ENCODE results near the gene CLSTN3.
"Not testable (repeated sequence)": the region's sequence is repeated elsewhere in the genome, so short reads cannot be mapped to it uniquely, and the experiment has no call there.

Gene CLSTN3

DNA sequence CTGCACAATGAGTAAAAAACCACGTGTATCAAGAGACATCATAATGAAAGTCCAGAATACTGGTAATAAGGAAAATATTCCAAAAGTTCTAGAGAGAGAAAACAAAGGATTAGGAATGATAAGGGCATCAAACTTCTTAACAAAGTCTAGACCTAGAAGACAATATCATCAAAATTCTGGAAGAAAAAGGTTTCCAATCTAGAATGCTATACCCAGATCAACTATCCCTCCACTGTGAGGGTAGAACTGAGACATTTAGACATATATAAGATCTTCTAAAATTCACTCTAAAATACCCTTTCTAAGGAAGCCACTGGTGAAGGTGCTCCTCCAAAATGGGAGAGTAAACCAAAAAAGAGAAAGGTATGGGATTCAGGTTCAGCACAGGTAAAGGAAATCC, 24.1 kb upstream of the CLSTN3 start:
- DNase-seq, result no peak

DNA sequence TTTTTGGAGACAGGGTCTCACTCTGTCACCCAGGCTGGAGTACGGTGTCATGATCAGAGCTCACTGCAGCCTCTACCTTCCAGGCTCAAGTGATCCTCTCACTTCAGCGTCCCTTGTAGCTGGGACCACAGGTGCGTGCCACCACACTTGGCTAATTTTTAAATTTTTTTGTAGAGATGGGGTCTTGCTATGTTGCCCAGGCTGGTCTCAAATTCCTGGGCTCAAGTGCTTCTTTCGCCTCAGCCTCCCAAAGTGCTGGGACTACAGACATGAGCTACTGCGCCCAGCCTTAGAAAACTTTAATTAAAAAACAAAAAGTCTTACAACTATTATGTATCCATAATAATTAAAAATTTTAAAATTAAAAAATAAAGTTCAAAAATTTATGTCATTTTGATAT, 23.0 kb upstream of the CLSTN3 start:
- not testable (repeated sequence) for DNase-seq

DNA sequence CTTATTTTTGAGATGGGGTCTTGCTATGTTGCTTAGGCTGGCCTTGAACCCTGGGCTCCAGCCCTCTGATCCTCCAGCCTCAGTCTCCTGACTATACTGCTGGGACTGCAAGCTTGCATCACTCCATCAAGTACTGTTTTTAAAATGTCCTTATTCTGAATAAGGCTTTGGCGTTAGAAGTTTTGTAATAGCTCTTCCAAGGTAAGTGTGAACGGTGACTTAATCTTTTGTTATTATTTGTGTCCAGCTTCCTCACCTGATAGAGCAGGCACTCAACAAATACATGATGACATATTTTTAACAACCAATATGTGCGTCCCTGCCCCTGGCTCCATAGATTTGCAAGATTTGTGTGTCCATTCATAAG, 22.6 kb upstream of the CLSTN3 start:
- DNase-seq, result no peak

DNA sequence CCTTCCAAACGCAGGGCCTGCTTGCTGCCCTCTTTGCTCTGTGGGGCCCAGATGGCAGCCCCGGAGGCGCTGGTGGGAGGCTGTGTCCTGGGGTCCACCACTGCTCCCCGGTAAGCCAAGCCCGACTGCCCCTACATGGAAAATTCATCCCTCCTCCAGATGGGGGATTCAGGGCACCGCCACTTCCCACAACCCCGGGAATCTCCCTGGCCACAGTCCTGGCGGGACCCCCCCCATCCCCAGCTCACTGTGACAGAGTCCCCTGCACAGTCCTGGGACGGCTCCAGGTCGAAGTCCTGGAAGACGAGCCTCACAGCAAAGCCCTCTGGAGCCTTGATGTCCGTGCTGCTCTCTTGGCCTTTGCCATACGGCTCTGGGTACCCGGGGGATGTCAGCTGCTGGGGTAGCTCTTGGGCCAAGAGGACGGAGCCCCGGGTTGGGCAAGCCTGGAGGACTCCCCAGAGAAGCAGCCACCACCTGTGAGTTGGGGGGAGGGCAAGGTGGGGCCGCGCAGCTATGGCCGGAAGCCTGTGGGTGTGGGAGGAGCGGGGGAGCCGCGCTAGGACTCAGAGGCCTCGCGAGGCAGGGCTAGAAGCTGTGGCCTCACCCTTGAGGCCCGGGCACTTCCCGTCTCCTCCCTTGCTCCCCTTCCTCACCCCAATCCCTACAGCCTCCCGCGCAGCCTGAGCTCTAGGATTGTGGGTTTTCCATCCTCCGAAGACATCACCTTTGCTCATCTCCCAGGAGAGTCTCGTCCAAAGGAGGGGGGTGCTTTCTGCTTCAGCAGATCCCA, 22.0 kb upstream of the CLSTN3 start:
- DNase-seq, result peak; percentile 80

DNA sequence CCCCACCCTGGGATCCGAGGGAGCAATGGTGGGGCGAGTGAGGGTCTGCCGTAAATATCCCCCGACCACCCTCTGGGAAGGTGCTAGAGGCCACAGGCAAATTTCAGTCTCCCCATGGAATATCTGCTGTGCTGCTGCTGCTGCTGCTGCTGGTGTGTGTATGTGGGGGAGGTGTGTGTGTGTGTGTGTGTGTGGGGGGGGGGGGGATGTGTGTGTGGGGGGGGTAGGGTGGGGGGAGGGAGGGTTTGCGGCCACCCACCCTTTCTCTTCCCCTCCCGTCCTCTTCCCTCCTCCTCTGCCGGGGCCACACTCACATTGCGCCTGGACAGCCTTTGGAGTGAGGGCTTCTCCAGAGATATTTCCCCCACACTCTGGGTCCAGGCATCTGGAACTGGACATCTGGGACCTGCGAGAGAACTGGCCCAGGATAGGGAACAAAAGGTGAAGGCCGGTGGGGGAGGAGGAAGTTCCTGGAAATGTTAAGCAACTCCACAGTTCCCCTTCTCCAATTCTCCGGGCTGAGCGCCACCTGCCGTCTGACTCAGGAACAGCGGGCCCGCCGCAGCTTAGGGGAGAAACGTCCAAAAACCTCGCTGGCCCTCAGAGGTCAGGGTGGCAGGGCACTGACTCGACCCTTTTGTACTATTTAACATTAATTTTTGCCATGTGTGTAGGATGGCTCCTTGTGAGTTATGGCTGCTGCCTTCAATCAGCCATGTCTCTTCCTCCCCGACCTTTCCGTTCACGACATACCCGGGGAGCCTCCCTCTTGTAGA, 21.2 kb upstream of the CLSTN3 start, which contains the start of gene C1RL:
C1RL (minus strand) TSS at position 419 of the 776 bp plus-strand sequence; CDS start at position 385, 34 bp downstream.
- peak; percentile 94 for DNase-seq

DNA sequence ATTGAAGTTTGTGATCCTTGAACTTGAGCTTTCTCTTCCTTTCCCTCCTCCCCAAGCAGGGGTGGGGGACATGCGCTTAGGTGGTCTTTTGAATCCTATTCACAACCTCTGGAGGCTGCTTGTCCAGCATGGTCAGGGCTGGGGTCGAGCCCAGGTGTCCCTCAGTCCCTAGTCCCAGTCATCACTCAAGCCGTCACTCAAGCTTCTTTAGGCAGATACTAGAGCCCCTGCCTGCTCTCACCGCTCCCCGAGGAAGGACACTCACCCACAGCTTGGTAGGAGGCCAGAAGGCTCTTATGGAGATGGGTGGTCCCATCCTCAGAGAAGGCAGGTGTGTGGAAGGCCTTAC, 20.6 kb upstream of the CLSTN3 start:
- no peak for DNase-seq

DNA sequence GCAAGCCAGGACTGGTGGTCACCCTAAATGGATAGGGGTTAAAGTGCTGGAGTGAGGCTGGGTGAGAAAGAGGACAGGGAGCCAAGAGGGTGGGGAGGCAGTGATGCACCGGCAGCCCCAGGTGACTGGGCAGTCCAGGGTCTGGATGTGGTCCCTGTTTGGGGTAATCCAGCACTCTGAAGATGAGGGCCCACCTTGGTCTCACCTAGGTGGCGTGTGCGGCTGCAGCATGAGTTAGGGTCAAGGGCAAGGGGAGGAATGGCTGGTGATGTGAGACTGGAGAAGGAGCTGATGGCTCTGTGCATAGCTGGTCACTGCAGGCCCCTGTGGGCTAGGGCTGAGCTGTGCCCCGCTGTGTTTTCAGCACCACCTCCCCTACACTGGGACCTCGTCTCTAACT, 19.5 kb upstream of the CLSTN3 start:
- DNase-seq, result no peak

DNA sequence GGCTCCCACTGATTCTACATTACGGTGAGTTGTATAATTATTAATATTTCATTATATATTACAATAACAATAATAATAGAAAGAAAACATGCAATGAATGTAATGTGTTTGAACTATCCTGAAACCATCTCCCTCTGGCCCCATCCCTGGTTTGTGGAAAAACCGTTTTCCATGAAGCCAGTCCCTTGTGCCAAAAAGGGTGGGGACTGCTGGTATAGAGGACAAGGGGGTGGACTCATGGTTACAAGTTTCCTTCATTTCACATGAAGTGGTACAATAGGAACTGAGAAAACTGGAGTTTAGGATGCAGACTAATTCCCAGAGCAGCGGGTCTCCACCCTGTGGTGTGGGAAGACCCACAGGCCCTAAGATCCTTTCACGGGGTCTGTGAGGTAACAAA, 18.1 kb upstream of the CLSTN3 start:
- no peak for DNase-seq

DNA sequence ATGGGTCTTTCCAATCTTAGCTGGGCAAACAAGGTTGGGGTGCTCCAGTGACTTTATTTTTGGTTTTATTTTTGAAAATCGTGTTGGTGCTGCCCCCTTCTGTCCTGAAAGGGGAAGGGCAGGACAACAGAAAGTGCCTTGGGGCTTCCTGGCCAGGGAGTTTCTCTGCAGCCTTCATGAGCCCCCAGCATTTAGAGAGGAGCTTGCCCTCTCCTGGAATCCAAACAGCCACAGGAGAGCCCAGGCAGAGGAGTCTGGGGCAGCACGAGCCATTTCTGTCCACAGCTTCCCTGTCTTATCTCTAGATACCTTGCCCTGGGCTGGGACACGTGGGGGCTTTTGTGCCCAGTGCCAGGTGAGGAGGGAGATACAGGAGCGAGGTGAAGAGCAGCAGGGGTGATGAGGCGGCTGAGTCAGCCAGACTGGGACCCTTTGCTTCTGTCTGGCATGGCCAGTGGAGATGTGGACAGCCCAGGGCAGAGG, 16.7 kb upstream of the CLSTN3 start:
- no peak for DNase-seq

DNA sequence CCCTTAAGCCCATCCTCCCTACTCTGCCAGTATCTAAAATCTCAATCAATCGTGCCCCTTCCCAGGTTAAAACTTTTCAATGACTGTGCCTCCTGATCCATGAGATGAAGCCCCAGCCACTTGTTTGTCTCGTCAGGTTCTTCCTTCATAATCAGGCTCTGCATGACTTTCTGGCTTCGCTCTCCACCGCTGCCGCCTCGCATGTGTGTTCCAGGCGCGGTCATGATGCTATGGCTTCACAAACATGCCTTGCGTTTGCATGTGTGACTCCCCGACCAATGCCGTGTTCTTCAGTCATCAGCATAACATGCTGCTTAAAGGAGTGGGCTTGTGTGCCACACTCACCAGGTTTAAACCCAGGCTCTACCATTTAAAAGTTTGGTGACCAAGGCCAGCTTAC, 16.2 kb upstream of the CLSTN3 start:
- DNase-seq, result no peak

DNA sequence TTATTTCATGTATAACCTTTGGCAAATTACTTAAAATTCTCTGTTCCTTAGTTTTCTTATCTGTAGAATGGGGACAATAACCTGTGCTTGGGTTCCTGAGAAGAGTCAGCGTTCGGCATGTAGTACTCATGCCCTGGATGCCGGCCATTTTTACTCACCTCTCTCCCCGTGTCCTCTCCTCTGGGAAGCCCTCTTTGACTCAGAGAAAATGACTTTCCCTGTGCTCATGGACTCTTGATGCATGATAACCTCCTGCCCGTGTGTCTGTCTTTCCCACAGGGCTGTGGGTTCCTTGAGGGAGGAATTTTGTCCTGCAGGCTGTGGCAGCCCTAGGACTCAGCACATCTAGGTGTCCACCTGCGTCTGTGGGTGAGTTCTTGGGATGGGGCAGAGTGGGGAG, 15.3 kb upstream of the CLSTN3 start:
- no peak for DNase-seq

DNA sequence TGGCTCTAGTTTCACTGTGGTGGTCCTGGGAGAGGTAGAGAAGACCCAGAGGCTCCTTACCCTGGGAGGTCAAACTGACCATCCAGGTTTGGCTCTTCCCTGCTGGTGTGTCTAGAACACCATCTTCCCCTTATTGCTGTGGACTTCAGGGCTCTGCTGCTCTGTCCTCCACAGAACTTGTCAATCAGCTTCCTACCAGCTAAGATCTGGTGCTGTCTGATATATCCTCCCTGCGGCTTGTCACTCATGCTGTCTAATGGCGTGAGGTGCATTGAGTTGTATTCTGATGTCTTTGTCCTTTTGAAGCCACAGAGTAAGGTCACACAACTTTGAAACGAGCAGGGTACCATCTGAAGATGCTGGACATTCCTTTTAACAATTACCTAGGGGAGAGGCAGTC, 14.0 kb upstream of the CLSTN3 start:
- no peak for DNase-seq

DNA sequence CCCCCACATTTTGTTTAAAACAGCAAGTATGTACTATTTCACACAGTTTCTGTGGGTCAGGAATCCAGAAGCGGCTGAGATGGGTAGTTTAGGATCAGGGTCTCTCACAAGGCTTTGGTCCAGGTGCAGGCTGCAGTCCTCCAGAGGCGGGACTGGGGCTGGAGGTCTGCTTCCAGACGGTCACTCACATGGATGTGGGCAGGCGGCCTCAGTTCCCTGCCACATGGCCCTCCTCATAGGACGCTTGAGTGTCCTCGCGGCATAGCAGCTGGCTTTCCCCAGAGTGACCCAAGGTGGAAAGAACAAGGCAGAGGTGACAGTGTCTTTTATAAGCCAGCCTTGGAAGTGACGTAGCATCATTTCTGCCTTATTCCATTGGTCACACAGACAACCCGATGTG, 13.3 kb upstream of the CLSTN3 start:
- DNase-seq, result no peak

DNA sequence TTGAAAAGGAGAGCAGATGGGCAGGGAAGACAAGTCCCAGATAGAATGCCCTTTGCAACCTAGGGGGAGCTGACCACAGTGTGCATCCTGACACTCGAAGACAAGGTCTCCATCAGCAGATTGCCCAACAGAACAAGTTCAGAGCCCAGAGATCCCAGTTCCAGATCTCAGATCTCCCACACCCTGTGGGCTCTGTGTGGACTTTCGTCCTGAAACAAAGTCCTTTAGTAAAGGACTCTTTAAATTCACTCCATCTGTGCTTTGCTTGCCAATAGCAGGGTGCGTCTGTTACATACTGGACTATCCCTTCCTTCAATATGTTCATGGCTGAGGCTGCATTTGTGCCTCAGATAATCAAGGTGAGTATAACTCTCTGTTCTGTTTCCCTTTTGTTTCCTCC, 12.5 kb upstream of the CLSTN3 start:
- DNase-seq, result no peak

DNA sequence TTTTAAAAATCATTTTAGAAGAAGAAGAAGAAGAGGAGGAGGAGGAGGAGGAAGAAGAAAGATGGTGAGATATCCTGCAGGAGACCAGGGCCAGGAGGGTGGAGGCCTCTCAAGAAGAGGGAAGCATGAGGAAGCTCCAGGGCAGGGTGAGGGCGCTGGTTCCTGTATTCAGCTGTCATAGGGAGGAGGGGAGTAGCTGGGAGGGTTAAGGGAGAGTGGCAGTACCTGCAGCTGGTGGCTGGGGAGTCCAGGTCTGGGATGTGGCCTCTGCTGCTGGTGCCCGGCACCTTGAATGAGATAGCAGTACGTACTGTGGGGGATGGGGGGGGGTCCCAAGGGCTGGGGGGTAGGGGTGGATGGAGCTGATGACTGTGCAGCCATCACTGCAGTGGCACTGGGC, 11.3 kb upstream of the CLSTN3 start:
- no peak for DNase-seq

DNA sequence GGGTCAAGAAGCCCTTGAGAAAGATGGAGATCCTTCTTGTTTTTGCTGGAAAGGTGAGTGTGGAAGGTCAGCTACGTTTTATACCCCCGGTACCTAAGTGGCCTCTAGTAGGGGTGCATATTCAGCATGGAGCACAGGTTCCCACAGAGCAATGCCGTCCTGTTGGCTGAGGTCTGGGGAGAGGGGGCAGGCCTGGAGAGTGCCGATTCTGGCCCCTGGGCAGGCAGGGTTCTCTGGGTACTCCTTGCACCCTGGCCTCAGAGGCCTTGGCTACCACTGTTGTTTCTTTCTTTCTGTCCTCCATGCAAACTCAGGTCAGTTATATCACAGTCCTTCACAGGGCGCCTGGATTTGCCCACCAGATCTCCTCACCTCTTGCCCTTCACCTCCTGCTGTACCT, 10.0 kb upstream of the CLSTN3 start:
- no peak for DNase-seq

DNA sequence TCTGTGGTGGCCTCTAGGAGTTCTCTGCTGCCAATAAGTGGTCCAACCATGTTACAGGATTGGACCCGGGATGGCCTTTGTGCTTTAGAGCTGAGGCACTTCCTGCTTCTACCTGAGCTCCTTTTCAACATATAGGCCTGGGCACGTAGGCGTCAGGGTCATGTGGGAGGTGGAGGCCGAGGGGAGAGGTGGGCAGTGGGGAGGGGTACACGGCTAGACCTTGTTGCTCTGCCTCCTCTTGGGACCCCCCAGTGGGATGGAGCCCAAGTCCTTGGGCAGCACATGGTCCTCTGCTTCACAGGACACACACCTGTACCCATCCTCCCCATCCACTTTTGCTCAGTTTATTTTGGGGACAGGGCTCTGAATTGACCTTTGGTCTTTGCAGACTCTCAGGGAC, 8.8 kb upstream of the CLSTN3 start:
- no peak for DNase-seq

DNA sequence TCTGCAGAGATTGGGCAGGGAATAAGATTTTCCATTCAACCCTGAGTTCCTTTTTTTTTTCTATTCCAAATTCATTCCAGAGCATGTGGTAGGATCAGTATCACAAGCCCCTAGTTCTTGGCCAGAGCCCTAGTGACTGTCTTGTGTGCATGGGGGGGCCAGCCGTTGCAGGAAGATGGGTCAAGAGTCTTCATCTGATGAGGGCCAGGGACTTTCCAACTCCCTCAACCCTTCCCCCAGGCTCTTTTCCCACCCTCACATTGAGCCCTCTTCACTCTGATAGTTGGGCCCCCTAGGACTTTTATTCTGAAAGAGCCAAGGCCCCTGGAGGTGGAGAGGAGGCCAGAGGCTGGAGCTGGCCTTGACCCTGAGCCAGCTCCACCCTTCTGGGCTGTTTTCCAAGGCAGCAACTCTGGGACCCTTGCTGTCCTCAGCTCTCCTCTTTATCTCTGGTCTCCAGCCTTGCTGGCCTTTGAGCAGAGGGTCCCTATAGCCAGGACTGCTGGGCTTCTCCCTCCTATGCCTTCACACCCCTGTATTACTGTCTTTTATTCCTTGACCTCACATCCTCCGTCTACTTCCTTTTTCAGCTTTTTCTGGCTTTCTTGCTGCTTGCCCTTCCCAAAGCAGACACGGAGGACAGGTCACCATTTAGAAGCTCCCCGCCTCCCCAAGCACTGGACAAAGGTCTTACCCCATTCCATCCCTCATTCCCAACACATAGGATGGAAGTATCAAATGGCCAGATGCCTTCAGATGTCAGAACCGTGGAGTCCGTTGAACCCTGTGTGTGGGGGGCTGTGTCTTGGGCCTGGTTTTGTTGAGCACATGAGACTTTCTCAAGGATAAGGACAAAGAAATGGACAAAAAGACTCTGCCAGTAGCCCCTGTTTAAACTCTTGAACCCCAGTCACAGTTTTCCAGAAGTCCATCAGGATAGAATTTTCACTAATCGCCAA, 7.1 kb upstream of the CLSTN3 start:
- no peak for DNase-seq

DNA sequence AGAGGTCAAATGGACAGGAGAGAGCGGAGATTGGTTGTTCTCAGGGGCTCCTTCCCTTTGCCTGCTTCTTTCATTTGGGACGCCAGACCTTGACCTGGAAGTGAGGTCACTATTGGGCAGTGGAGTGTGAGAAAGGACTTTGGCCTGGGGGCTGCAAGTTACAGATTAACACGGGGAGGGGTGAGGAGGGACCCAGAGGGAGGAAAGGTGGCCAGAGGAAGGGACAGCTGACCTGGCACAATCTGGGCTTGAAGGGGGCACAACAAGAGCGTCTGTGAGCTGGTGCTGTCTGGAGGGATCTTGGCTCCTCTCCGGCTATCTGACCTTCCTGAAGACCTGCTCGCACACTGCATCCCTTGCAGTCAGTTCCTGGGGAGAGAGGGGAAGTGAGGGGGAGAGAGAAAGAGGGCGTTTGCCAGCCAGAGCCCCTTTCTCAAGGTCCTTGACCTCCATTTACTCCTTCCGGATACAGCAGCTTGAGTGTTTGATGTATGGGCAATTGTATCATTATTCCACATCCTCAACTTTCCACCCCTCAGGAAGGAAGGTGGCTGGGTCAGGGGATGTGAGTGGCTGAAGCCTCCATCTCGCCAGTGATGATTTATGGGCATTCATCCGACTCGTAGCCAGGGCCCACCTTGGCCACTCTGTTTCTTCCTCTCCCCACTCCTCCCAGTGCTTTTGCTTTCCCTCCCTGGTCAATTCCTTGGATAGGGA, 6.2 kb upstream of the CLSTN3 start:
- DNase-seq, result no peak

DNA sequence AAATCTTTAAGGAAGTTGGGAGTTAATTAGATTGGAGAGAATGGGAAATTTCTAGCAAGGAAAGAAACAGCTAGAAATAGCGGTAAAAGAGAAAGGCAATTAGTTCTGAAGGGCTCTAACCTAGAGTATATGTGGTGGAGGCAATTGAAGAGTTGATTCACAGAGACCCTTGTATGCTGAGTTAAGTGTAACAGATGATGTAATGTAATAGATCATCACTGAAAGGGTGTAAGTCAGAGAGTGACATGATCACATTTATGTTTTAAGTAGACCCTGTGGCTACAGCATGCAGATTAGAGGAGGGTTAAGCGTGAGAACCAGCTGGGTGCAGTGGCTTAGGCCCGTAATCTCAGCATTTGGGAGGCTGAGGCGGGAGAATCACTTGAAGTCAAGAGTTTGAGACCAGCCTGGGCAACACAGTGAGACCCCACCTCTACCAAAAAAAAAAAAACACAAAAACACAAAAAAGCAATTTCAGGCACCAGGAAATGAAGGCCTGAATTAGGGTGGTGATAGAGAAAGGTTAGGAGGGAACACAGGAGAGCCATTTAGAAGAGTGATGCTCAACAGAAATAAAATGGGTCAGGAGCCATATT, 4.4 kb upstream of the CLSTN3 start:
- DNase-seq, result no peak

DNA sequence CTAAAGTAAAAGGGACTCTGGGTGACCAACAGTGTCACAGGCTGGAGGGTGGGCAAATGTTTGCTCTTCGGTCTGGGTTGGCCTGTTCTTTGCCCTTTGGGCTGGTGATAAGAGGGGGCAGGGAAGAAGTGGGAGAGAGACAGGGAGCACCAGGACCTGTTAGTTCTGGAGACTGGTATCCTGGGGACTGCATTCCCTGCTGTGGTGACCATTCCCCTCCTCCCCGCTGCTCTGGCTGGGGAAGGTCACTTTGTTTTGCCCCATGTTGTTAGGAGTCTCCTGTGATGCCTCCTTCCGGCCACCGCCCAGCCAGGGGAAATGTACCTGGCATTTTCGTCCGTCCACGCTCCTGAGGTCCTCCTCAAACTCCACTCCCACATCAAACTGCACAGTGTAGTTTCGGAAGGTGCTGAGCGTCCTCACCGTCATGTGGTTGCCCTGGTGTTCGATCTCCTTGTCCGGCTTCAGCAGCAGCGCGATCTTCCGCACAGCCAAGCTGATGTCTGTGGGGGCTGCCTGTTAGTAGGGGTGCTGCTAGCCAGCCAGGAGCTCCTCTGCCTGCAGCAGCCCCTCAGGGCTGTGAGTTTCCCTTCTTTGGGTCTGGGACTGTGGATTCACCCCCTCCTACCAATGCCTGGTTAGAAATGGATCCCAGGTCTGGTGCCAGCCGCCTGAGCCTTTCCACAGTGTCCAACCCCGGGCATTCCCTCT, 2.1 kb upstream of the CLSTN3 start:
- DNase-seq, result no peak

Data from right forelimb (tissue), 1 donor.